IPS DF 6.9 (cell line): ENCODE results near the gene CPNE1.
"Not testable (repeated sequence)": the region's sequence is repeated elsewhere in the genome, so short reads cannot be mapped to it uniquely, and the experiment has no call there.

Experiments used
- DNase-seq: peaks from one replicate; pipeline ENCODE4 v3.0.0-alpha.2; 2013; ENCODE audit warnings: low read depth, low spot score
- H3K27ac ChIP-seq: one replicate; pipeline ENCODE4 v1.5.1; 2013; ENCODE audit warnings: low read length, control low read depth
- H3K27me3 ChIP-seq: 2 replicates; pipeline ENCODE4 v1.6.1; 2013; ENCODE audit warnings: mild to moderate bottlenecking, low read length; ENCODE audit not compliant: control insufficient read depth, insufficient read depth
- H3K36me3 ChIP-seq: 2 replicates; pipeline ENCODE4 v1.6.1; 2013; ENCODE audit warnings: low read length; ENCODE audit not compliant: control insufficient read depth, insufficient read depth
- H3K4me1 ChIP-seq: 2 replicates; pipeline ENCODE4 v1.6.1; 2013; ENCODE audit warnings: low read length; ENCODE audit not compliant: control insufficient read depth, insufficient read depth
- H3K4me3 ChIP-seq: 2 replicates; pipeline ENCODE4 v1.5.1; 2013; ENCODE audit warnings: mild to moderate bottlenecking, low read length
- H3K9me3 ChIP-seq: 2 replicates; pipeline ENCODE4 v1.6.1; 2013; ENCODE audit warnings: low read length, inconsistent platforms; ENCODE audit not compliant: control insufficient read depth, insufficient read depth
- WGBS: extraction: QIAGEN DNeasy Blood & Tissue Kit; methylation state at CpG from one replicate; pipeline ENCODE4 v1.1.7; 2013; ENCODE audit warnings: mixed read lengths, missing lambda C conversion rate; ENCODE audit not compliant: insufficient read length, insufficient coverage; 5-methylcytosine and 5-hydroxymethylcytosine counted together

The CPNE1 gene

GRCh38 chr20:35664466-35665206, at the start of gene CPNE1, which contains the start of gene RBM12:
CPNE1 (minus strand) TSS chr20:35664900; CDS start chr20:35632923, 31,977 bp downstream.
RBM12 (minus strand) TSS chr20:35664900; CDS start chr20:35655322, 9,578 bp downstream.
- peak within 1 kb of the TSS; percentile 56 for H3K4me3 ChIP-seq
- H3K27me3 ChIP-seq, result no peaks in the 10 kb centered on the region
- H3K27ac ChIP-seq, result no peak within 1 kb of the TSS
- DNase-seq, result peak; percentile 94
- no CpG with 5 or more reads among the region's 61 CpGs for WGBS
- no peaks in the 10 kb centered on the region for H3K4me1 ChIP-seq
- 0 out of 2 replicates have a peak, but pooled peaks cover 5% of the 10 kb centered on the region for H3K36me3 ChIP-seq
- no peaks in the 10 kb centered on the region for H3K9me3 ChIP-seq

- no peak for DNase-seq
- peaks cover 35% of the 10 kb centered on the region; the same call in 1 of the 2 replicates for H3K36me3 ChIP-seq
- no peaks in the 10 kb centered on the region for H3K9me3 ChIP-seq
- H3K4me3 ChIP-seq, result no peak overlapping the region
- no peaks in the 10 kb centered on the region for H3K27me3 ChIP-seq
- no peaks in the 10 kb centered on the region for H3K4me1 ChIP-seq
- no peak overlapping the region for H3K27ac ChIP-seq
- WGBS, result no CpG with 5 or more reads among the region's 4 CpGs
These were observed 49.4 kb upstream of the CPNE1 start for GRCh38 chr20:35714127-35714526.

GRCh38 chr20:35713120-35713519, 48.4 kb upstream of the CPNE1 start:
- not testable (repeated sequence) for H3K4me1 ChIP-seq, H3K27me3 ChIP-seq, H3K27ac ChIP-seq, H3K4me3 ChIP-seq, DNase-seq, H3K9me3 ChIP-seq
- H3K36me3 ChIP-seq, result peaks cover 30% of the 10 kb centered on the region; the same call in 1 of the 2 replicates
- no CpG with 5 or more reads among the region's 9 CpGs for WGBS

- Histone ChIP-seq H3K36me3 (peaks cover 27% of the 10 kb centered on the region; the same call in 1 of the 2 replicates), H3K9me3 (no peaks in the 10 kb centered on the region), H3K4me1 (no peaks in the 10 kb centered on the region), H3K27ac (no peak overlapping the region), H3K4me3 (no peak overlapping the region), H3K27me3 (no peaks in the 10 kb centered on the region)
- WGBS, result no CpG with 5 or more reads among the region's 6 CpGs
- DNase-seq, result no peak
These were observed 47.0 kb upstream of the CPNE1 start for GRCh38 chr20:35711588-35712209.

GRCh38 chr20:35710884-35711587, 46.3 kb upstream of the CPNE1 start:
- no peaks in the 10 kb centered on the region for H3K27me3 ChIP-seq
- WGBS, result no CpG with 5 or more reads among the region's 6 CpGs
- no peaks in the 10 kb centered on the region for H3K9me3 ChIP-seq
- DNase-seq, result no peak
- peaks cover 25% of the 10 kb centered on the region; the same call in 1 of the 2 replicates for H3K36me3 ChIP-seq
- H3K4me1 ChIP-seq, result no peaks in the 10 kb centered on the region
- H3K4me3 ChIP-seq, result no peak overlapping the region
- H3K27ac ChIP-seq, result no peak overlapping the region

- H3K36me3 ChIP-seq, result peaks cover 23% of the 10 kb centered on the region; the same call in 1 of the 2 replicates
- H3K4me1 ChIP-seq, result no peaks in the 10 kb centered on the region
- H3K9me3 ChIP-seq, result no peaks in the 10 kb centered on the region
These were observed 45.3 kb upstream of the CPNE1 start for GRCh38 chr20:35710039-35710438.

GRCh38 chr20:35709259-35709658, 44.6 kb upstream of the CPNE1 start:
- peaks cover 25% of the 10 kb centered on the region; the same call in 1 of the 2 replicates for H3K36me3 ChIP-seq
- H3K9me3 ChIP-seq, result no peaks in the 10 kb centered on the region
- no peaks in the 10 kb centered on the region for H3K27me3 ChIP-seq
- no peak for DNase-seq
- WGBS, result no CpG with 5 or more reads among the region's 1 CpG
- no peak overlapping the region for H3K4me3 ChIP-seq
- H3K27ac ChIP-seq, result no peak overlapping the region
- no peaks in the 10 kb centered on the region for H3K4me1 ChIP-seq

More at GRCh38 chr20:35710039-35710438, 45.3 kb upstream of the CPNE1 start:
- no peak for DNase-seq
- Histone ChIP-seq H3K27ac (no peak overlapping the region), H3K27me3 (no peaks in the 10 kb centered on the region), H3K4me3 (no peak overlapping the region)

- Histone ChIP-seq H3K36me3 (peaks cover 19% of the 10 kb centered on the region; the same call in 1 of the 2 replicates), H3K9me3 (no peaks in the 10 kb centered on the region), H3K27me3 (no peaks in the 10 kb centered on the region), H3K4me3 (no peak overlapping the region), H3K27ac (no peak overlapping the region), H3K4me1 (no peaks in the 10 kb centered on the region)
- DNase-seq, result no peak
- no CpG with 5 or more reads among the region's 1 CpG for WGBS
These were observed 43.8 kb upstream of the CPNE1 start for GRCh38 chr20:35708502-35708901.

GRCh38 chr20:35706591-35707529, 42.2 kb upstream of the CPNE1 start:
- WGBS, result no CpG with 5 or more reads among the region's 17 CpGs
- H3K9me3 ChIP-seq, H3K27ac ChIP-seq, H3K4me3 ChIP-seq, H3K27me3 ChIP-seq, H3K4me1 ChIP-seq, DNase-seq: not testable (repeated sequence)
- H3K36me3 ChIP-seq, result peaks cover 11% of the 10 kb centered on the region; the same call in 1 of the 2 replicates
